Transverse colon (tissue), 4 donors: Measurements from ENCODE around the gene VPS9D1. TPM values are rescaled to one million over a fixed set of nuclear protein-coding genes. Genes with fewer than 3 reads are reported as not detected.

Experiments
- DNase-seq: peaks from one replicate; pipeline ENCODE4 v3.0.0-alpha.2; 2019
- H3K27ac ChIP-seq, 4 donors: fragments of 200-600 bp; sonication (generic); 2 replicates each; pipeline ENCODE4 v1.5.1; 2016 to 2018; ENCODE audit warnings: inconsistent platforms in 4 of 4
- H3K27me3 ChIP-seq: fragments of 200-600 bp; sonication (generic); 2 replicates; pipeline ENCODE4 v1.5.1; 2017; ENCODE audit warnings: inconsistent platforms
- H3K36me3 ChIP-seq, 4 donors: fragments of 200-600 bp; sonication (generic); 2 replicates each; pipeline ENCODE4 v1.5.1; 2017 to 2019; ENCODE audit warnings: inconsistent platforms in 4 of 4
- H3K4me1 ChIP-seq, 4 donors: fragments of 200-600 bp; sonication (generic); 2 replicates each; pipeline ENCODE4 v1.5.1; 2017 to 2020; ENCODE audit warnings: inconsistent platforms in 4 of 4
- H3K4me3 ChIP-seq, 4 donors: fragments of 200-600 bp; sonication (generic); 1 replicate in 1 of 4; 2 replicates in 3 of 4; pipeline versions ENCODE4 v1.5.1 to v1.6.1; 2017 to 2019; ENCODE audit warnings: inconsistent platforms in 4 of 4
- H3K9me3 ChIP-seq, 2 donors: fragments of 200-600 bp; sonication (generic); 2 replicates each; pipeline ENCODE4 v1.5.1; 2017 to 2019; ENCODE audit warnings: inconsistent platforms in 2 of 2
- CTCF ChIP-seq, 5 experiments: fragments of 200-600 bp in 3 of 5; fragments of 450-650 bp in 2 of 5; sonication (generic) in 3 of 5; IDR thresholded peaks; 1 replicate in 2 of 5; 2 replicates in 3 of 5; pipeline ENCODE4 v1.5.1; 2016 to 2017; ENCODE audit warnings: antibody characterized with exemption in 5 of 5, inconsistent platforms in 3 of 5, mild to moderate bottlenecking in 2 of 5, moderate library complexity in 1 of 5
- EP300 ChIP-seq: sonication (generic); formaldehyde crosslinking; IDR thresholded peaks from one replicate; pipeline ENCODE4 v1.6.1; 2017; ENCODE audit warnings: antibody characterized with exemption, low read depth
- POLR2A ChIP-seq: fragments of 450-650 bp; IDR thresholded peaks from one replicate; pipeline ENCODE4 v1.6.1; 2016; ENCODE audit warnings: antibody characterized with exemption, mild to moderate bottlenecking, moderate library complexity
- POLR2AphosphoS5 ChIP-seq, 3 donors: sonication (generic); formaldehyde crosslinking; IDR thresholded peaks; one replicate each; pipeline ENCODE4 v1.6.1; 2016; ENCODE audit warnings: antibody characterized with exemption in 3 of 3
- WGBS, 2 donors: methylation state at CpG; one replicate each; pipeline ENCODE4 v1.1.5; 2018; ENCODE audit warnings: low coverage in 1 of 2; 5-methylcytosine and 5-hydroxymethylcytosine counted together
- in situ Hi-C, 4 donors: fragments of 200-750 bp; cut with MboI; loops; one replicate each; pipeline versions ENCODE4 v1.15.0 to v1.15.1; 2017; ENCODE audit warnings: low sequenced_read_pairs in 3 of 4, low pct_ligation_motif_present in 1 of 4, low pct_unique_long_range_greater_than_20kb in 1 of 4
- intact Hi-C: fragments of 100-400 bp; cut with DNase I; formaldehyde crosslinking; loops from one replicate; pipeline ENCODE4 v1.15.1; 2023; ENCODE audit warnings: low total_unique reads
- total RNA-seq, 4 donors: library from RNA; depleted of rRNA; stranded (reverse); fragments of >200 nt; gene quantifications; one replicate each; pipeline ENCODE4 v1.1.0, GENCODE V29; 2016

VPS9D1 gene
- total RNA-seq, 4 donors from 2014 or later = 13.1 to 54.6 (median 18.8) TPM

GRCh38 chr16:89722392-89723278 lies 1.9 kb upstream of the VPS9D1 start:
- peak in 2 of 3 donors; percentile 55 to 90 for TF ChIP-seq POLR2AphosphoS5 (IDR thresholded peaks at IDR 0.05)
- TF ChIP-seq POLR2A = peak; percentile 72
- TF ChIP-seq EP300 = no peak
- TF ChIP-seq CTCF (IDR thresholded peaks at IDR 0.05) = no peak
- no peaks in the 10 kb centered on the region for H3K9me3 ChIP-seq
- intact Hi-C loops = no loop called here
- H3K27me3 ChIP-seq = no peaks in the 10 kb centered on the region
- H3K4me1 ChIP-seq = peaks cover 13 to 47% (median 31%) of the 10 kb centered on the region in 4 donors
- H3K27ac ChIP-seq = peak overlapping the region; percentile 98 to 100 (median 99)
- peak; percentile 93 for DNase-seq
- in situ Hi-C loops = no loop called here
- peaks cover 0 to 9% (median 2%) of the 10 kb centered on the region in 4 donors for H3K36me3 ChIP-seq
- 16 to 20% methylated on average over 1 to 51 of the region's 56 CpGs for WGBS, 2 donors
- peak overlapping the region; percentile 71 to 97 (median 91) for H3K4me3 ChIP-seq

- H3K4me1 ChIP-seq = peaks cover 13 to 47% (median 31%) of the 10 kb centered on the region in 4 donors
- TF ChIP-seq CTCF (IDR thresholded peaks at IDR 0.05) = no peak
- TF ChIP-seq POLR2AphosphoS5 (IDR thresholded peaks at IDR 0.05) = peak; percentile 13 to 67 (median 53)
- in situ Hi-C loops (no loop called here), intact Hi-C loops (no loop called here)
- peak overlapping the region; percentile 71 to 97 (median 91) for H3K4me3 ChIP-seq
- H3K9me3 ChIP-seq = no peaks in the 10 kb centered on the region
- no peaks in the 10 kb centered on the region for H3K27me3 ChIP-seq
- peak overlapping the region; percentile 98 to 100 (median 99) for H3K27ac ChIP-seq
- WGBS, 2 donors = 2% methylated on average over 30 of the region's 112 CpGs; no CpG with 5 or more reads in 1 of the 2 donors
- H3K36me3 ChIP-seq = peaks cover 0 to 9% (median 0%) of the 10 kb centered on the region in 4 donors
- peak; percentile 83 for DNase-seq
These were observed 1.1 kb upstream of the VPS9D1 start for GRCh38 chr16:89721546-89722391.

- no peaks in the 10 kb centered on the region for H3K27me3 ChIP-seq
- no peak for TF ChIP-seq CTCF (IDR thresholded peaks at IDR 0.05)
- intact Hi-C loops (no loop called here), in situ Hi-C loops (no loop called here)
- WGBS, 2 donors = 4% methylated on average over 10 of the region's 29 CpGs; no CpG with 5 or more reads in 1 of the 2 donors
- peaks cover 0 to 9% (median 0%) of the 10 kb centered on the region in 4 donors for H3K36me3 ChIP-seq
- H3K4me1 ChIP-seq = peaks cover 13 to 47% (median 31%) of the 10 kb centered on the region in 4 donors
- DNase-seq = peak; percentile 75
- no peaks in the 10 kb centered on the region for H3K9me3 ChIP-seq
- peak overlapping the region; percentile 71 to 97 (median 91) for H3K4me3 ChIP-seq
- H3K27ac ChIP-seq = peak overlapping the region; percentile 98 to 100 (median 99)
These were observed 216 bp downstream of the VPS9D1 start for GRCh38 chr16:89720551-89720812.
